Endodermal cell (in vitro differentiated cells): ENCODE measurements around the gene CCL26. TPM values are rescaled to one million over a fixed set of nuclear protein-coding genes. Genes with fewer than 3 reads are reported as not detected.
A peak's percentile ranks its signal among the peaks of the same experiment; 100 is the strongest.

Experiments used
- DNase-seq: peaks from one replicate; pipeline ENCODE4 v3.0.0-alpha.2; 2017
- H3K27ac ChIP-seq: 2 replicates; pipeline ENCODE4 v1.5.1; 2013; ENCODE audit warnings: mild to moderate bottlenecking, low read depth, low read length, moderate library complexity
- H3K27me3 ChIP-seq: 2 replicates; pipeline ENCODE4 v1.6.1; 2013; ENCODE audit warnings: mild to moderate bottlenecking, low read length, moderate library complexity; ENCODE audit not compliant: insufficient read depth, control insufficient read depth, poor library complexity, severe bottlenecking
- H3K36me3 ChIP-seq: 2 replicates; pipeline ENCODE4 v1.7.0; 2013; ENCODE audit warnings: mild to moderate bottlenecking, low read length, moderate library complexity; ENCODE audit not compliant: control insufficient read depth, insufficient read depth
- H3K4me1 ChIP-seq: one replicate; pipeline ENCODE4 v1.7.0; 2013; ENCODE audit warnings: low read length; ENCODE audit not compliant: control insufficient read depth, insufficient read depth
- H3K4me3 ChIP-seq: 2 replicates; pipeline ENCODE4 v1.5.1; 2013; ENCODE audit warnings: mild to moderate bottlenecking, low read length, moderate library complexity
- H3K9ac ChIP-seq: 2 replicates; pipeline ENCODE4 v1.6.1; 2013; ENCODE audit warnings: mild to moderate bottlenecking, low read length, moderate library complexity; ENCODE audit not compliant: poor library complexity, severe bottlenecking; ENCODE audit errors: extremely low read depth
- H3K9me3 ChIP-seq: 2 replicates; pipeline ENCODE4 v1.6.1; 2013; ENCODE audit warnings: mild to moderate bottlenecking, low read length, moderate library complexity; ENCODE audit not compliant: control insufficient read depth
- H3K27ac Mint-ChIP-seq: 2 replicates; pipeline ENCODE4 v1.8.0; 2020; ENCODE audit warnings: mixed read lengths
- H3K27me3 Mint-ChIP-seq: 2 replicates; pipeline ENCODE4 v1.8.0; 2021; ENCODE audit warnings: mild to moderate bottlenecking, mixed read lengths; ENCODE audit not compliant: insufficient read depth
- H3K36me3 Mint-ChIP-seq: 2 replicates; pipeline ENCODE4 v1.8.0; 2020; ENCODE audit warnings: low read depth, mixed read lengths
- H3K4me1 Mint-ChIP-seq: 2 replicates; pipeline ENCODE4 v1.8.0; 2020; ENCODE audit warnings: mixed read lengths
- H3K4me3 Mint-ChIP-seq: 2 replicates; pipeline ENCODE4 v1.8.0; 2020; ENCODE audit warnings: mild to moderate bottlenecking, moderate library complexity, mixed read lengths
- H3K9me3 Mint-ChIP-seq: 2 replicates; pipeline ENCODE4 v1.8.0; 2020; ENCODE audit warnings: mild to moderate bottlenecking, mixed read lengths
- CTCF ChIP-seq: fragments of 200-600 bp; sonication (generic); conservative IDR thresholded peaks from 2 replicates; pipeline ENCODE4 v1.5.0; 2021; ENCODE audit warnings: antibody characterized with exemption, mild to moderate bottlenecking
- WGBS, 2 experiments: methylation state at CpG; one replicate each; pipeline versions ENCODE4 v1.1.5 to v1.1.7; 2013; ENCODE audit warnings: missing lambda C conversion rate in 2 of 2, mixed read lengths in 1 of 2; ENCODE audit not compliant: insufficient coverage in 1 of 2, insufficient read length in 1 of 2; 5-methylcytosine and 5-hydroxymethylcytosine counted together
- total RNA-seq, 2 donors: library from RNA; stranded (reverse); fragmentation: NEBNext Ultra II Directional in 1 of 2; extraction: Animal tissue kit (Norgen Biotek cat#: 25700) in 1 of 2; gene quantifications; 2 replicates in 1 of 2; 3 replicates in 1 of 2; pipeline ENCODE4 v1.2.1, GENCODE V29; 2021

The CCL26 gene
- total RNA-seq, 2 donors from 2014 or later: 1.2 to 2.9 TPM

GRCh38 chr7:75738604-75738974 is 33.4 kb downstream of the CCL26 start, which contains the start of gene HIP1:
HIP1 (minus strand) TSS chr7:75738941; CDS start chr7:75738920, 21 bp downstream.
- Histone ChIP-seq H3K27me3 (peaks cover 16% of the 10 kb centered on the region), H3K9ac (peak within 1 kb of the TSS; percentile 4), H3K9me3 (no peaks in the 10 kb centered on the region), H3K27ac (no peak within 1 kb of the TSS), H3K4me3 (peak within 1 kb of the TSS; percentile 87), H3K36me3 (no peaks in the 10 kb centered on the region), H3K4me1 (no peaks in the 10 kb centered on the region)
- no peak for TF ChIP-seq CTCF
- Mint-ChIP-seq H3K36me3 (no peaks in the 10 kb centered on the region), H3K9me3 (no peaks in the 10 kb centered on the region), H3K4me3 (peak within 1 kb of the TSS; percentile 86), H3K27ac (peak within 1 kb of the TSS; percentile 89), H3K27me3 (peaks cover 29% of the 10 kb centered on the region), H3K4me1 (peaks cover 20% of the 10 kb centered on the region)
- DNase-seq: no peak
- 0 to 1% methylated on average over 14 to 30 of the region's 30 CpGs for WGBS, 2 experiments

GRCh38 chr7:75737856-75738603 is 34.0 kb downstream of the CCL26 start:
- no peaks in the 10 kb centered on the region for H3K9me3 Mint-ChIP-seq
- no peaks in the 10 kb centered on the region for H3K36me3 Mint-ChIP-seq
- DNase-seq: peak; percentile 80
- Histone ChIP-seq H3K36me3 (no peaks in the 10 kb centered on the region), H3K4me3 (peak overlapping the region; percentile 87), H3K27me3 (peaks cover 16% of the 10 kb centered on the region), H3K4me1 (no peaks in the 10 kb centered on the region), H3K9me3 (no peaks in the 10 kb centered on the region), H3K27ac (no peak overlapping the region), H3K9ac (no peak overlapping the region)
- no peak for TF ChIP-seq CTCF
- peaks cover 29% of the 10 kb centered on the region for H3K27me3 Mint-ChIP-seq
- peak overlapping the region; percentile 86 for H3K4me3 Mint-ChIP-seq
- WGBS, 2 experiments: 6 to 13% methylated on average over 7 to 16 of the region's 18 CpGs
- peak overlapping the region; percentile 39 for H3K27ac Mint-ChIP-seq
- peaks cover 20% of the 10 kb centered on the region for H3K4me1 Mint-ChIP-seq

GRCh38 chr7:75735581-75736350 is 36.2 kb downstream of the CCL26 start:
- H3K4me3 Mint-ChIP-seq: no peak overlapping the region
- Histone ChIP-seq H3K9me3 (no peaks in the 10 kb centered on the region), H3K27me3 (peaks cover 16% of the 10 kb centered on the region), H3K9ac (no peak overlapping the region), H3K36me3 (no peaks in the 10 kb centered on the region), H3K4me3 (no peak overlapping the region), H3K27ac (no peak overlapping the region), H3K4me1 (no peaks in the 10 kb centered on the region)
- no peak for DNase-seq
- H3K9me3 Mint-ChIP-seq: no peaks in the 10 kb centered on the region
- WGBS, 2 experiments: 93 to 97% methylated on average over 3 to 9 of the region's 9 CpGs
- no peak for TF ChIP-seq CTCF
- no peak overlapping the region for H3K27ac Mint-ChIP-seq
- no peaks in the 10 kb centered on the region for H3K36me3 Mint-ChIP-seq
- peaks cover 27% of the 10 kb centered on the region for H3K27me3 Mint-ChIP-seq
- H3K4me1 Mint-ChIP-seq: peaks cover 18% of the 10 kb centered on the region
